VCaP (cell line): ENCODE results near the gene XRRA1.

Experiments used
- H3K27ac ChIP-seq: fragments of 450-650 bp; 2 replicates; pipeline ENCODE4 v1.5.1; 2017
- CTCF ChIP-seq: fragments of 450-650 bp; conservative IDR thresholded peaks from 2 replicates; pipeline ENCODE4 v1.5.1; 2017; ENCODE audit warnings: mild to moderate bottlenecking, moderate library complexity

XRRA1 gene

GRCh38 chr11:74925281-74925680 is 23.6 kb downstream of the XRRA1 start:
- no peak for TF ChIP-seq CTCF
- H3K27ac ChIP-seq = no peak overlapping the region

GRCh38 chr11:74923125-74923524 is 25.8 kb downstream of the XRRA1 start:
- no peak for TF ChIP-seq CTCF
- H3K27ac ChIP-seq = no peak overlapping the region

- H3K27ac ChIP-seq = no peak overlapping the region
- no peak for TF ChIP-seq CTCF
Observed at GRCh38 chr11:74909812-74910211, 39.1 kb downstream of the XRRA1 start.

GRCh38 chr11:74909385-74909784 is 39.5 kb downstream of the XRRA1 start:
- no peak for TF ChIP-seq CTCF

GRCh38 chr11:74905326-74905725 is 43.6 kb downstream of the XRRA1 start:
- TF ChIP-seq CTCF = no peak
- H3K27ac ChIP-seq = no peak overlapping the region

More at GRCh38 chr11:74909385-74909784, 39.5 kb downstream of the XRRA1 start:
- no peak overlapping the region for H3K27ac ChIP-seq

- H3K27ac ChIP-seq = no peak overlapping the region
- no peak for TF ChIP-seq CTCF
Observed at GRCh38 chr11:74902342-74902741, 46.5 kb downstream of the XRRA1 start.

GRCh38 chr11:74896311-74896710 is 52.6 kb downstream of the XRRA1 start:
- H3K27ac ChIP-seq = no peak overlapping the region
- no peak for TF ChIP-seq CTCF
